BLaER1 treated with 17β-estradiol and CSF1 and Interleukin-3, amounts not matched to agents 10 nM and 100 nM (cell line): ENCODE data around the gene CHL1.

Source experiments
- H3K27ac ChIP-seq, 11 experiments: shearing (Covaris generic); formaldehyde crosslinking; 2 replicates each; pipeline ENCODE4 v1.8.1; 2022
- H3K27me3 ChIP-seq, 11 experiments: shearing (Covaris generic); formaldehyde crosslinking; 2 replicates each; pipeline ENCODE4 v1.8.1; 2022
- H3K36me3 ChIP-seq, 11 experiments: shearing (Covaris generic); formaldehyde crosslinking; 2 replicates each; pipeline ENCODE4 v1.8.1; 2022
- H3K4me1 ChIP-seq, 10 experiments: shearing (Covaris generic); formaldehyde crosslinking; 2 replicates each; pipeline ENCODE4 v1.8.1; 2022
- H3K4me2 ChIP-seq, 11 experiments: shearing (Covaris generic); formaldehyde crosslinking; 2 replicates each; pipeline ENCODE4 v1.8.1; 2022
- H3K4me3 ChIP-seq, 10 experiments: shearing (Covaris generic); formaldehyde crosslinking; 2 replicates each; pipeline ENCODE4 v1.8.1; 2022
- H3K9ac ChIP-seq, 11 experiments: shearing (Covaris generic); formaldehyde crosslinking; 2 replicates each; pipeline ENCODE4 v1.8.1; 2022
- H3K9me3 ChIP-seq, 11 experiments: shearing (Covaris generic); formaldehyde crosslinking; replicated peaks in 1 of 11; 2 replicates each; pipeline ENCODE4 v1.8.1; 2022
- H4K20me1 ChIP-seq, 11 experiments: shearing (Covaris generic); formaldehyde crosslinking; 2 replicates each; pipeline ENCODE4 v1.8.1; 2022
- Cebpa-rat ChIP-seq, 11 experiments: shearing (Covaris generic); IDR thresholded peaks; 2 replicates each; pipeline ENCODE4 v1.8.1; 2022

Gene CHL1

DNA sequence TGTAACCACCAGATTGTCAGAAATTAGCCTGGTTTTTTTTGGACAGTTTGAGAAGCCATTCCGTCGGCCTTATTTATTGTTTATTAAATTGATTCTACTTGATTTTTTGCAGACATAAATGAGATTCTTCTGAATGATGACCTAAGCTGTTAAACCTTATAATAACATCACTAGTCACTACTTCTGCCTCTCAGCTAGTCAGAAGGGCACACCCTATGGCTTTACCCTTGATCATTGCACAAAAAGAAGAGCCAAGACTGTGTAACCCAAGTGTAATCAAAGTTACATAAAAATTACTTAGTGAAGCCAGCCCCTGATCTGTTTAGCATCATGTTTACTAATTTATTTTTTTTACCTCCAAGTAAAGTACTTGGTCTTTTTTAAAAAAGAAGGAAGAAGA lies 64.3 kb downstream of the CHL1 start:
- TF ChIP-seq Cebpa-rat (IDR thresholded peaks at IDR 0.05): no peak
- peaks cover 0 to 3% (median 0%) of the 10 kb centered on the region in 10 experiments; a peak in 5 of 20 replicates for H3K4me1 ChIP-seq

DNA sequence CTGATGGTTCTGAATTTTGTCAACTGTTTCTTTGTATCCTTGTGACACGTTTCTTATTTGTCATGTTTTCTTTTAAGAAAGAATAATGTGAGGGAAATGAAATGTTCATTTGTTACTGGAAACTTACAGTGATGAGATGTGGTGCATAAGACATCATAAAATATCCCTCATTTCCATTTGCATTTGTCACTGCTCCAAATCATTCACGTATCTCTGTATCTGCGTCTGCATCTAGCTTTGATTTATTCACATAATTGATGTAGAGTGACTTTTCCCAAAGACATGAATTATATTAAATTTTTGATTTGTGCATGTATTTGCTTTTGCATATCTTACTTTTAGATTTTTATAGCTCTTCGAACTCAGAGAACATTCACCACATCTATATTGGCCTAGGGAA lies 66.8 kb downstream of the CHL1 start:
- Histone ChIP-seq H3K4me1 (peaks cover 0 to 21% (median 13%) of the 10 kb centered on the region in 10 experiments; a peak in 13 of 20 replicates), H4K20me1 (no peaks in the 10 kb centered on the region), H3K4me3 (no peak overlapping the region), H3K27me3 (no peaks in the 10 kb centered on the region), H3K9ac (no peak overlapping the region), H3K9me3 (peaks cover 0 to 8% (median 0%) of the 10 kb centered on the region in 11 experiments; a peak in 1 of 22 replicates), H3K36me3 (no peaks in the 10 kb centered on the region), H3K27ac (no peak overlapping the region), H3K4me2 (no peak overlapping the region)
- TF ChIP-seq Cebpa-rat (IDR thresholded peaks at IDR 0.05): no peak

More for the DNA sequence above, 64.3 kb downstream of the CHL1 start:
- H4K20me1 ChIP-seq: no peaks in the 10 kb centered on the region
- H3K9me3 ChIP-seq: 0 out of 22 replicates have a peak, but pooled peaks cover 0 to 8% (median 0%) of the 10 kb centered on the region in 11 experiments
- H3K4me2 ChIP-seq: no peak overlapping the region
- H3K27me3 ChIP-seq: no peaks in the 10 kb centered on the region
- H3K36me3 ChIP-seq: no peaks in the 10 kb centered on the region
- H3K4me3 ChIP-seq: no peak overlapping the region
- no peak overlapping the region for H3K9ac ChIP-seq
- H3K27ac ChIP-seq: no peak overlapping the region

DNA sequence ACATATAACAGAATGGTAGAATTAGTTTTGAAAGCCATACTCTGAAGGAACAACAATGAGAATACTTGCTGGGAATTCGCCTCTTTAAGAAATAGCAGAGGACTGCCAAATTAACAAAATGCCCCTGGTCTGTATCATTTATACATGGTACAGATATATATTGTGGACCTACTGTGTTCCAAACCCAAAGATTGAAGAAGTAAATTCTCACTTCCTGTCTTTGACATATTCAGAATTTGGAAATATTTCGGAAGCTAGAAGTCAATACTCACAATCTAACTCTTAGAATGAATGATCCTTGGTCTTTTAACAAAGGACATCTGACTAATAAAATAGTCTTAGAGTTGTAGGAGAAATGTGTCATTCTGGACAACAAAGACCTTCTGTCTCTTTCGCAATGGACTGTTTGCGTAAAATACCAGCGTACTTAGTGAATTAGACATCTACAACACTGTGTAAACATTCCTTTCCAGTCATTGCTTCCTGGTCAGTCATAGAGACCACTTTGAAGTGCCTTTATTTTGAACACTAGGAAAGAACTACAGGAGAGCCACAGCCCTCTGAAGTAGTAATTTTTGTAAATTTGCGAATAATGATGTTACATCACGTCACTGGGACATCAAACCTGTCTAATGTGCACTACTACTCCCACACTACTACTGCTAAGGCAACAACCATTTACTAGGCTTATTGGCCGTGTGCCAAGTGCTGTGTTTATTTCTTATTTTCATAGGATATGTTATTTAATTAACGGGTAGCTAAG lies 68.0 kb downstream of the CHL1 start:
- Histone ChIP-seq H3K36me3 (no peaks in the 10 kb centered on the region), H3K27me3 (no peaks in the 10 kb centered on the region), H3K4me3 (no peak overlapping the region), H3K4me2 (no peak overlapping the region), H3K27ac (no peak overlapping the region), H4K20me1 (no peaks in the 10 kb centered on the region), H3K9me3 (peaks cover 0 to 15% (median 0%) of the 10 kb centered on the region in 11 experiments; a peak in 2 of 22 replicates), H3K4me1 (peaks cover 0 to 22% (median 14%) of the 10 kb centered on the region in 10 experiments; a peak in 13 of 20 replicates), H3K9ac (no peak overlapping the region)
- TF ChIP-seq Cebpa-rat (IDR thresholded peaks at IDR 0.05): no peak

DNA sequence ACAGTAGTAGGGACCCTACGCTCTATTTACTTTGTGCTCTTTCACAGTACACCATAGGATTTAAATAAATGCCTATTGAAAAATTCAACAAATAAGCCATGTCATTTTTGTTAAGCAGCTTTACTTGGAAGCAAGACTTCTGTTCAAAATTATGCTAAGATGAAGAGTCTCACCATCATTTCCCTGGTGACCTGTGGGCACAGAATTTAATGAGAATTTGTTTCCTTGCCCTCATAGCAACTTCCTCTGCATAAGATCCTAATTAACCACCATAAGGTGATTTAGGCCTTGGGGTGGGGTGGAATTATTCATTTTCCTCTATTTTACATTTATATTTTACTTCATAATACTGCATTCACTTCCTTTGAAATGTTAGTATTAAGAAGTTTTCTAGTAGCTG lies 70.5 kb downstream of the CHL1 start:
- no peak for TF ChIP-seq Cebpa-rat (IDR thresholded peaks at IDR 0.05)
- Histone ChIP-seq H3K36me3 (no peaks in the 10 kb centered on the region), H3K9me3 (peaks cover 0 to 18% (median 2%) of the 10 kb centered on the region in 11 experiments; a peak in 7 of 22 replicates), H3K9ac (no peak overlapping the region), H3K4me2 (peak overlapping the region in 8 of 11 experiments; percentile 2 to 48 (median 40); a peak in 11 of 22 replicates), H3K4me3 (no peak overlapping the region), H3K27me3 (no peaks in the 10 kb centered on the region), H3K4me1 (peaks cover 7 to 47% (median 33%) of the 10 kb centered on the region in 10 experiments; a peak in 18 of 20 replicates), H3K27ac (no peak overlapping the region), H4K20me1 (no peaks in the 10 kb centered on the region)

- Histone ChIP-seq H3K27ac (peak overlapping the region in 4 of 11 experiments; percentile 0 to 65 (median 31); a peak in 6 of 22 replicates), H3K9me3 (peaks cover 0 to 26% (median 9%) of the 10 kb centered on the region in 11 experiments; a peak in 12 of 22 replicates), H3K4me2 (peak overlapping the region; percentile 20 to 80 (median 62); a peak in 17 of 22 replicates), H3K4me3 (peak overlapping the region in 2 of 10 experiments; percentile 5; a peak in 1 of 20 replicates), H4K20me1 (no peaks in the 10 kb centered on the region), H3K36me3 (no peaks in the 10 kb centered on the region), H3K9ac (no peak overlapping the region), H3K4me1 (peaks cover 7 to 73% (median 46%) of the 10 kb centered on the region in 10 experiments; a peak in 19 of 20 replicates), H3K27me3 (no peaks in the 10 kb centered on the region)
- no peak for TF ChIP-seq Cebpa-rat (IDR thresholded peaks at IDR 0.05)
Observed at GRCh38 chr3:270688-271087, 74.1 kb downstream of the CHL1 start.

GRCh38 chr3:274927-275326 lies 78.4 kb downstream of the CHL1 start:
- Histone ChIP-seq H3K27me3 (no peaks in the 10 kb centered on the region), H3K36me3 (no peaks in the 10 kb centered on the region), H3K4me1 (peaks cover 31 to 88% (median 68%) of the 10 kb centered on the region in 10 experiments), H3K4me3 (no peak overlapping the region), H4K20me1 (no peaks in the 10 kb centered on the region), H3K9me3 (peaks cover 0 to 17% (median 8%) of the 10 kb centered on the region in 11 experiments; a peak in 11 of 22 replicates), H3K4me2 (peak overlapping the region in 4 of 11 experiments; percentile 4 to 25 (median 14); a peak in 3 of 22 replicates), H3K27ac (peak overlapping the region in 1 of 11 experiments; percentile 13; a peak in 1 of 22 replicates), H3K9ac (no peak overlapping the region)
- TF ChIP-seq Cebpa-rat (IDR thresholded peaks at IDR 0.05): no peak

- peak overlapping the region in 6 of 10 experiments; percentile 15 to 39 (median 20); a peak in 7 of 20 replicates for H3K4me3 ChIP-seq
- no peaks in the 10 kb centered on the region for H3K27me3 ChIP-seq
- H3K9me3 ChIP-seq: peaks cover 6 to 30% (median 14%) of the 10 kb centered on the region in 11 experiments
- peak overlapping the region; percentile 10 to 82 (median 59); a peak in 19 of 22 replicates for H3K27ac ChIP-seq
- H4K20me1 ChIP-seq: no peaks in the 10 kb centered on the region
- H3K4me2 ChIP-seq: peak overlapping the region; percentile 73 to 96 (median 81)
- peaks cover 24 to 69% (median 48%) of the 10 kb centered on the region in 10 experiments for H3K4me1 ChIP-seq
- H3K9ac ChIP-seq: peak overlapping the region in 6 of 11 experiments; percentile 9 to 63 (median 41); a peak in 9 of 22 replicates
- TF ChIP-seq Cebpa-rat (IDR thresholded peaks at IDR 0.05): no peak
- no peaks in the 10 kb centered on the region for H3K36me3 ChIP-seq
Observed at GRCh38 chr3:277873-278272, 81.3 kb downstream of the CHL1 start.

- no peaks in the 10 kb centered on the region for H3K36me3 ChIP-seq
- no peaks in the 10 kb centered on the region for H3K27me3 ChIP-seq
- peak overlapping the region; percentile 73 to 96 (median 81) for H3K4me2 ChIP-seq
- peak in 5 of 11 experiments; percentile 33 to 83 (median 61); a peak in 9 of 22 replicates for TF ChIP-seq Cebpa-rat (IDR thresholded peaks at IDR 0.05)
- peak overlapping the region in 6 of 10 experiments; percentile 15 to 39 (median 20); a peak in 7 of 20 replicates for H3K4me3 ChIP-seq
- H3K9me3 ChIP-seq: peaks cover 6 to 30% (median 16%) of the 10 kb centered on the region in 11 experiments
- H3K27ac ChIP-seq: peak overlapping the region; percentile 10 to 82 (median 59); a peak in 19 of 22 replicates
- H4K20me1 ChIP-seq: no peaks in the 10 kb centered on the region
- peaks cover 24 to 64% (median 47%) of the 10 kb centered on the region in 10 experiments for H3K4me1 ChIP-seq
- peak overlapping the region in 6 of 11 experiments; percentile 9 to 63 (median 41); a peak in 9 of 22 replicates for H3K9ac ChIP-seq
Observed at GRCh38 chr3:278300-279064, 81.9 kb downstream of the CHL1 start.
